HL-60 (cell line): Measurements from ENCODE around the gene RNASE2.
"Not testable (repeated sequence)": the region's sequence is repeated elsewhere in the genome, so short reads cannot be mapped to it uniquely, and the experiment has no call there.

ENCODE experiments used
- CTCF ChIP-seq: IDR thresholded peaks from one replicate; pipeline ENCODE4 v1.5.1; 2011; ENCODE audit warnings: low read length, control low read depth, inconsistent platforms; ENCODE audit not compliant: insufficient read depth
- GABPA ChIP-seq: IDR thresholded peaks from 2 replicates; pipeline ENCODE4 v1.6.1; 2012; ENCODE audit warnings: low read depth
- POLR2AphosphoS5 ChIP-seq: IDR thresholded peaks from 2 replicates; pipeline ENCODE4 v1.6.1; 2012; ENCODE audit warnings: low read depth
- REST ChIP-seq: IDR thresholded peaks from 2 replicates; pipeline ENCODE4 v1.6.1; 2012; ENCODE audit warnings: low read depth; ENCODE audit not compliant: insufficient replicate concordance
- SPI1 ChIP-seq: IDR thresholded peaks from 2 replicates; pipeline ENCODE4 v1.6.1; 2012; ENCODE audit warnings: low read depth, mild to moderate bottlenecking, borderline replicate concordance

- TF ChIP-seq POLR2AphosphoS5, CTCF, GABPA, REST, SPI1: not testable (repeated sequence)
Measured at GRCh38 chr14:20910822-20911221, 44.5 kb upstream of the RNASE2 start.
